Measurements from ENCODE around the gene TMTC4.

GRCh38 chr13:100694722-100695508 lies 20.3 kb upstream of the TMTC4 start:
- TF ChIP-seq POLR2A (IDR thresholded peaks at IDR 0.05; ENCODE audit: low read depth, low read length) = no peak
- no peak for TF ChIP-seq POLR2AphosphoS5 (IDR thresholded peaks at IDR 0.05; ENCODE audit: low read depth, low read length)

Measured in GM12892 (cell line).